GM12873 (cell line): ENCODE results near the gene DMD.

Experiments
- TF ChIP-seq, protein P1 (sequence below): IDR thresholded peaks from 2 replicates; pipeline ENCODE4 v1.5.1; 2012; ENCODE audit warnings: low read depth, mild to moderate bottlenecking, moderate library complexity, low read length, control low read depth; ENCODE audit not compliant: insufficient read depth; ENCODE audit errors: missing control alignments

DMD gene

DNA sequence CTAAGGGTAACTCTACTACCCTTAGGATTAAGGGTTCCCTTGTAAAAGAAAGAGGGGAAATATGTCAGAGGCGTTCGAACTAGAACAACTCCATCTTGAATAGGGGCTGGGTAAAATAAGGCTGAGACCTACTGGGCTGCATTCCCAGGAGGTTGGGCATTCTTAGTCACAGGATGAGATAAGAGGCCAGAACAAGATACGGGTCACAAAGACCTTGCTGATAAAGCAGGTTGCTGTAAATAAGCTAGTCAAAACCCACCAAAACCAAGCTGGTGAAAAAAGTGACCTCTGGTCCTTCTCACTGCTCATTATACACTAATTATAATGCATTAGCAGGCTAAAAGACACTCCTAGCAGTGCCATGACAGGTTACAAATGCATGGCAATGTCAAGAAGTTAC, 922.0 kb downstream of the DMD start:
- TF ChIP-seq, protein P1, sequence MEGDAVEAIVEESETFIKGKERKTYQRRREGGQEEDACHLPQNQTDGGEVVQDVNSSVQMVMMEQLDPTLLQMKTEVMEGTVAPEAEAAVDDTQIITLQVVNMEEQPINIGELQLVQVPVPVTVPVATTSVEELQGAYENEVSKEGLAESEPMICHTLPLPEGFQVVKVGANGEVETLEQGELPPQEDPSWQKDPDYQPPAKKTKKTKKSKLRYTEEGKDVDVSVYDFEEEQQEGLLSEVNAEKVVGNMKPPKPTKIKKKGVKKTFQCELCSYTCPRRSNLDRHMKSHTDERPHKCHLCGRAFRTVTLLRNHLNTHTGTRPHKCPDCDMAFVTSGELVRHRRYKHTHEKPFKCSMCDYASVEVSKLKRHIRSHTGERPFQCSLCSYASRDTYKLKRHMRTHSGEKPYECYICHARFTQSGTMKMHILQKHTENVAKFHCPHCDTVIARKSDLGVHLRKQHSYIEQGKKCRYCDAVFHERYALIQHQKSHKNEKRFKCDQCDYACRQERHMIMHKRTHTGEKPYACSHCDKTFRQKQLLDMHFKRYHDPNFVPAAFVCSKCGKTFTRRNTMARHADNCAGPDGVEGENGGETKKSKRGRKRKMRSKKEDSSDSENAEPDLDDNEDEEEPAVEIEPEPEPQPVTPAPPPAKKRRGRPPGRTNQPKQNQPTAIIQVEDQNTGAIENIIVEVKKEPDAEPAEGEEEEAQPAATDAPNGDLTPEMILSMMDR, result no peak

GRCh38 chrX:32281853-32282252, 929.5 kb downstream of the DMD start:
- TF ChIP-seq, protein P1, result no peak

GRCh38 chrX:32280921-32281320, 930.4 kb downstream of the DMD start:
- TF ChIP-seq, protein P1, result no peak

GRCh38 chrX:32280489-32280888, 930.9 kb downstream of the DMD start:
- TF ChIP-seq, protein P1, result no peak

DNA sequence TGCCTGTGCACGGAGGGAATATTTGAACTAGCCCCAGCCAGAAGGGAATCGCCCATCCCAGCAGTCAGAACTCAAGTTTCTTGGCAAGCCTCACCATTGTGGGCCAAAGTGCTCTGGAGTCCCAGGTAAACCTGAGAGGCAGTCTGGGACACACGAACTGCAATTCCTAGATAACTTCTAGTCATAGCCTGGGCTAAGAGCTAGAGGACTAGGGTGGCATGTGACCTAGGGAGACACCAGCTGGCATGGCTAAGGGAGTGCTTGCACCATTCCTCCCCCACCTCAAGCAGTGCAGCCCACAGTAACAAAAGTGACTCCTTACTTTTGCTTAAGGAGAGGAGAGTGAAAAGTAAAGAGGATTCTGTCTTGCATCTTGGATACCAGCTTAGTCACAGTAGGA, 935.2 kb downstream of the DMD start:
- TF ChIP-seq, protein P1, result no peak

- TF ChIP-seq, protein P1, result no peak
These were observed 941.5 kb downstream of the DMD start for GRCh38 chrX:32269866-32270265.

DNA sequence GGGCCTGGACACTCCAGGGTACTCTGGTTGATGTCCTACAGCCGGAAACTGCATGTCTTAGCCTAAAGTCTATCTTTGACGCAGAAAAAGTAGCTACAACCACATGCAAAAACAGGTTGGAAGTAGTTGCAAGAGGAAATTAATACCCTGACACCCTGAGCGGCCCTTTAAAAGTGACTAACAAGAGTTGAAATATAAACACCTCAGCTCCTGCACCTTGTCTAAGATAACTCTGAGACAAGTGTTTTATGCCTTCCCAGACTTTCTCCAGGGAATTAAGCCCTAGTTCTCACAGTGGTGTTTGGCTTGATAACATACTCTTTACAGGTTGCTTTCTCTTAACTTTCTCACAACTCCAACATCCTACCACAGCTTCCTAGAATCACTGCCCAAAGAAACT, 943.1 kb downstream of the DMD start:
- TF ChIP-seq, protein P1, result no peak
